DND-41 (cell line): ENCODE data around the gene PSMC3.

Experiments used
- ATAC-seq: fragments of 200-7000 bp; cut with Tn5 transposase; 3 replicates; pipeline ENCODE4 v1.9.1; 2021; ENCODE audit warnings: low read depth; ENCODE audit not compliant: insufficient read depth
- DNase-seq: peaks from one replicate; pipeline ENCODE4 v3.0.0-alpha.2; 2020
- H2AFZ ChIP-seq: 2 replicates; pipeline ENCODE4 v1.6.0; 2012; ENCODE audit warnings: low read depth, low read length
- H3K27ac ChIP-seq: 2 replicates; pipeline ENCODE4 v1.5.1; 2012; ENCODE audit warnings: low read length, inconsistent platforms
- H3K27me3 ChIP-seq: fragments of 200-600 bp; sonication (generic); 2 replicates; pipeline ENCODE4 v1.6.0; 2012; ENCODE audit warnings: low read length, mild to moderate bottlenecking, inconsistent platforms; ENCODE audit not compliant: insufficient read depth, poor library complexity
- H3K36me3 ChIP-seq: 2 replicates; pipeline ENCODE4 v1.5.1; 2012; ENCODE audit warnings: low read length, inconsistent platforms; ENCODE audit not compliant: insufficient read depth
- H3K4me1 ChIP-seq: 2 replicates; pipeline ENCODE4 v1.5.1; 2012; ENCODE audit warnings: mild to moderate bottlenecking, low read length; ENCODE audit not compliant: insufficient read depth
- H3K4me2 ChIP-seq: 2 replicates; pipeline ENCODE4 v1.6.0; 2012; ENCODE audit warnings: mild to moderate bottlenecking, moderate library complexity, low read length, inconsistent platforms; ENCODE audit not compliant: insufficient read depth
- H3K4me3 ChIP-seq, 2 experiments: fragments of 200-600 bp in 1 of 2; shearing (Covaris generic) in 1 of 2; 2 replicates each; pipeline ENCODE4 v1.5.1; 2012 to 2016; ENCODE audit warnings: inconsistent platforms in 2 of 2, low read length in 2 of 2, mild to moderate bottlenecking in 2 of 2, low read depth in 1 of 2, moderate library complexity in 1 of 2
- H3K79me2 ChIP-seq: 2 replicates; pipeline ENCODE4 v1.6.0; 2012; ENCODE audit warnings: low read length, inconsistent platforms; ENCODE audit not compliant: insufficient read depth
- H3K9ac ChIP-seq: 2 replicates; pipeline ENCODE4 v1.6.0; 2012; ENCODE audit warnings: low read depth, mild to moderate bottlenecking, inconsistent platforms, low read length, moderate library complexity
- H3K9me3 ChIP-seq: 2 replicates; pipeline ENCODE4 v1.5.1; 2012; ENCODE audit warnings: low read length, moderate library complexity, mild to moderate bottlenecking, inconsistent platforms; ENCODE audit not compliant: insufficient read depth, severe bottlenecking
- H4K20me1 ChIP-seq: 2 replicates; pipeline ENCODE4 v1.6.0; 2012; ENCODE audit warnings: low read length; ENCODE audit not compliant: insufficient read depth
- CTCF ChIP-seq: IDR thresholded peaks from 2 replicates; pipeline ENCODE4 v1.5.1; 2012; ENCODE audit warnings: borderline replicate concordance, low read length, moderate library complexity, mild to moderate bottlenecking; ENCODE audit not compliant: poor library complexity, severe bottlenecking; ENCODE audit errors: extremely low read depth
- EZH2 ChIP-seq: IDR thresholded peaks from 3 replicates; pipeline ENCODE4 v1.6.1; 2012; ENCODE audit warnings: borderline replicate concordance, low read depth, mild to moderate bottlenecking, moderate library complexity, low read length, inconsistent platforms; ENCODE audit not compliant: severe bottlenecking

Gene PSMC3

GRCh38 chr11:47414685-47415070 lies 11.6 kb downstream of the PSMC3 start:
- ATAC-seq (no peak), DNase-seq (no peak)
- Histone ChIP-seq H3K79me2 (no peaks in the 10 kb centered on the region), H3K27me3 (no peaks in the 10 kb centered on the region), H3K4me1 (peaks cover 7% of the 10 kb centered on the region), H4K20me1 (no peaks in the 10 kb centered on the region; the same call in 1 of the 2 replicates), H3K4me3 (no peak overlapping the region), H3K9me3 (no peaks in the 10 kb centered on the region), H3K27ac (no peak overlapping the region), H3K9ac (no peak overlapping the region), H3K36me3 (peaks cover 64% of the 10 kb centered on the region), H2AFZ (no peak overlapping the region), H3K4me2 (no peak overlapping the region)
- TF ChIP-seq CTCF, result no peak
- no peak for TF ChIP-seq EZH2

- Histone ChIP-seq H3K27ac (no peak overlapping the region), H3K9ac (no peak overlapping the region), H3K79me2 (peaks cover under 1% of the 10 kb centered on the region; the same call in 1 of the 2 replicates), H3K9me3 (no peaks in the 10 kb centered on the region), H2AFZ (no peak overlapping the region), H3K4me2 (no peak overlapping the region), H4K20me1 (no peaks in the 10 kb centered on the region; the same call in 1 of the 2 replicates), H3K4me1 (peaks cover 13% of the 10 kb centered on the region), H3K36me3 (peaks cover 61% of the 10 kb centered on the region), H3K27me3 (no peaks in the 10 kb centered on the region), H3K4me3 (no peak overlapping the region)
- ATAC-seq (no peak), DNase-seq (no peak)
- TF ChIP-seq CTCF (no peak), EZH2 (no peak)
Observed at GRCh38 chr11:47413908-47414684, 12.1 kb downstream of the PSMC3 start.

- Histone ChIP-seq H3K27ac (no peak overlapping the region), H2AFZ (no peak overlapping the region), H3K4me2 (no peak overlapping the region), H3K9ac (no peak overlapping the region), H3K36me3 (peaks cover 53% of the 10 kb centered on the region), H4K20me1 (no peaks in the 10 kb centered on the region; the same call in 1 of the 2 replicates), H3K9me3 (no peaks in the 10 kb centered on the region), H3K79me2 (peaks cover 6% of the 10 kb centered on the region; the same call in 1 of the 2 replicates), H3K4me3 (no peak overlapping the region), H3K27me3 (no peaks in the 10 kb centered on the region), H3K4me1 (peaks cover 18% of the 10 kb centered on the region)
- TF ChIP-seq CTCF (no peak), EZH2 (no peak)
- ATAC-seq, result no peak
- no peak for DNase-seq
Observed at GRCh38 chr11:47413351-47413750, 12.9 kb downstream of the PSMC3 start.
